ENCODE data around the gene AMIGO2. TPM values are rescaled to one million over a fixed set of nuclear protein-coding genes. Genes with fewer than 3 reads are reported as not detected.

AMIGO2 gene
- total RNA-seq, 1 experiment from 2014 or later, result 6.5 TPM

DNA sequence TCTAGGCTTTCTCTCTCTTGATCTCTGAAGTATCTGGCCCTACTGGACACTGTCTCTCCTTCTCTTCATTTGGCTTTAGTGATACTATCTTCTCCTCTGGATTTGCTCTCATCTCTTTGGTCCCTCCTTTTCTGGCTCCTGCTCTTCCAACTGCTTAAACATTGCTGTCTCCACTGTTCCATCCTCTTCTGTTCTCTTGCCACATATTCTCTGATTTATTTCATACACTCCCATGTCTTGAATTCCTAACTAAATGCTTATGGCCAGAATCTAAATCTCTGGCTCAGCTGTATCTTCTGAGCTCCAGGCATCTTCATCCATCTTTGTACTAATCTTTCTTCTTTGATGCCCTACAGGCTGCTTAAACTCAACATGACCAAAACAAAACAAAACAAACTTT is 25.8 kb downstream of the AMIGO2 start:
- no peaks in the 10 kb centered on the region for H3K4me1 Mint-ChIP-seq
- no peak overlapping the region for H3K27ac Mint-ChIP-seq
- peaks cover 19% of the 10 kb centered on the region for H3K27me3 Mint-ChIP-seq (ENCODE audit: low read depth)
- no peak for ATAC-seq
- no peak overlapping the region for H3K4me3 Mint-ChIP-seq
- ChIA-PET CTCF (interaction anchor here (1.4 kb wide), 1 partner anchor 18 kb away, joined by 3 read pairs; no protein-coding TSS in a partner anchor), POLR2A (no interaction called here)
- H3K36me3 Mint-ChIP-seq, result peaks cover 42% of the 10 kb centered on the region
- DNase-seq (ENCODE audit: low spot score), result no peak
- peaks cover 25% of the 10 kb centered on the region for H3K9me3 Mint-ChIP-seq
- TF ChIP-seq, protein P1, sequence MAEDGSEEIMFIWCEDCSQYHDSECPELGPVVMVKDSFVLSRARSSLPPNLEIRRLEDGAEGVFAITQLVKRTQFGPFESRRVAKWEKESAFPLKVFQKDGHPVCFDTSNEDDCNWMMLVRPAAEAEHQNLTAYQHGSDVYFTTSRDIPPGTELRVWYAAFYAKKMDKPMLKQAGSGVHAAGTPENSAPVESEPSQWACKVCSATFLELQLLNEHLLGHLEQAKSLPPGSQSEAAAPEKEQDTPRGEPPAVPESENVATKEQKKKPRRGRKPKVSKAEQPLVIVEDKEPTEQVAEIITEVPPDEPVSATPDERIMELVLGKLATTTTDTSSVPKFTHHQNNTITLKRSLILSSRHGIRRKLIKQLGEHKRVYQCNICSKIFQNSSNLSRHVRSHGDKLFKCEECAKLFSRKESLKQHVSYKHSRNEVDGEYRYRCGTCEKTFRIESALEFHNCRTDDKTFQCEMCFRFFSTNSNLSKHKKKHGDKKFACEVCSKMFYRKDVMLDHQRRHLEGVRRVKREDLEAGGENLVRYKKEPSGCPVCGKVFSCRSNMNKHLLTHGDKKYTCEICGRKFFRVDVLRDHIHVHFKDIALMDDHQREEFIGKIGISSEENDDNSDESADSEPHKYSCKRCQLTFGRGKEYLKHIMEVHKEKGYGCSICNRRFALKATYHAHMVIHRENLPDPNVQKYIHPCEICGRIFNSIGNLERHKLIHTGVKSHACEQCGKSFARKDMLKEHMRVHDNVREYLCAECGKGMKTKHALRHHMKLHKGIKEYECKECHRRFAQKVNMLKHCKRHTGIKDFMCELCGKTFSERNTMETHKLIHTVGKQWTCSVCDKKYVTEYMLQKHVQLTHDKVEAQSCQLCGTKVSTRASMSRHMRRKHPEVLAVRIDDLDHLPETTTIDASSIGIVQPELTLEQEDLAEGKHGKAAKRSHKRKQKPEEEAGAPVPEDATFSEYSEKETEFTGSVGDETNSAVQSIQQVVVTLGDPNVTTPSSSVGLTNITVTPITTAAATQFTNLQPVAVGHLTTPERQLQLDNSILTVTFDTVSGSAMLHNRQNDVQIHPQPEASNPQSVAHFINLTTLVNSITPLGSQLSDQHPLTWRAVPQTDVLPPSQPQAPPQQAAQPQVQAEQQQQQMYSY (CRISPR knock-in tag; IDR thresholded peaks at IDR 0.05), result no peak
- TF ChIP-seq NR1H2 (CRISPR knock-in tag; IDR thresholded peaks at IDR 0.05) (no peak), FOXJ3 (CRISPR knock-in tag; IDR thresholded peaks at IDR 0.05; ENCODE audit: borderline replicate concordance) (no peak), TCF7 (CRISPR knock-in tag; IDR thresholded peaks at IDR 0.05; ENCODE audit: low read depth) (no peak), RELA (CRISPR knock-in tag; IDR thresholded peaks at IDR 0.05; ENCODE audit: borderline replicate concordance) (no peak), TP53 (CRISPR knock-in tag; IDR thresholded peaks at IDR 0.05) (no peak), ZNF396 (CRISPR knock-in tag; IDR thresholded peaks at IDR 0.05; ENCODE audit: borderline replicate concordance) (no peak), CBFB (CRISPR knock-in tag; IDR thresholded peaks at IDR 0.05; ENCODE audit: low read depth) (no peak), ZBTB21 (CRISPR knock-in tag; IDR thresholded peaks at IDR 0.05; ENCODE audit: borderline replicate concordance) (no peak), NR3C1 (CRISPR knock-in tag; conservative IDR thresholded peaks at IDR 0.05; ENCODE audit: low read depth) (no peak), IRF2 (CRISPR knock-in tag; IDR thresholded peaks at IDR 0.05; ENCODE audit: borderline replicate concordance, low read depth) (no peak)
- TF ChIP-seq, protein P2, sequence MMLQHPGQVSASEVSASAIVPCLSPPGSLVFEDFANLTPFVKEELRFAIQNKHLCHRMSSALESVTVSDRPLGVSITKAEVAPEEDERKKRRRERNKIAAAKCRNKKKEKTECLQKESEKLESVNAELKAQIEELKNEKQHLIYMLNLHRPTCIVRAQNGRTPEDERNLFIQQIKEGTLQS (CRISPR knock-in tag; conservative IDR thresholded peaks at IDR 0.05), result no peak
- TF ChIP-seq, protein P3, sequence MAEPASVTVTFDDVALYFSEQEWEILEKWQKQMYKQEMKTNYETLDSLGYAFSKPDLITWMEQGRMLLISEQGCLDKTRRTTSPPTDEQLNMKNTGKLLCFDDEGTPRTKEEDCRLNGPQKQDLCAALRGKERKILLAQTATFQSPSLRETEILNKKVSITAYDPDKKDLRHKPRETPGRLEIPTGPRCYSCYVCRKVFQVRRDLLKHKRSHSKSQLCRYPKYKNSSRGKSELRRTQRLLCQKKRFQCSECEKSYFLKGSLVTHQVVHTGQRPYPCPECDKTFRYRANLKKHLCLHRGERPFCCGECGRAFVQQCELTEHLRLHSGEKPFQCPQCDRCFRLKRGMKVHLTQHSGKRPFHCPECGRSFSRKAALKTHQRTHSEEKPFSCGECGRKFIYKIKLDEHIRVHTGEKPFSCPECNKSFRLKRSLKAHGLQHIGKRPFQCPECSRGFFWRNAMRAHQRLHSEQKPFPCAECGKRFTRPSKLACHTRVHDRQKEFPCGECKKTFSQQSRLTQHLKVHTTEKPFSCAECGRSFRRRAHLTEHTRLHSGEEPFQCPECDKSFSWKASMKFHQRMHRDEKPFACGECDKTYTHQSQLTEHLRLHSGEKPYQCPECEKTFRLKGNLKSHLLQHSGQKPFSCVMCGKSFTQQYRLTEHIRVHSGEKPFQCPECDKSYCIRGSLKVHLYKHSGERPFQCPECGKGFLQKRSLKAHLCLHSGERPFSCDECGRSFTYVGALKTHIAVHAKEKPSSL (CRISPR knock-in tag; conservative IDR thresholded peaks at IDR 0.05), result no peak
- TF ChIP-seq, protein P4, sequence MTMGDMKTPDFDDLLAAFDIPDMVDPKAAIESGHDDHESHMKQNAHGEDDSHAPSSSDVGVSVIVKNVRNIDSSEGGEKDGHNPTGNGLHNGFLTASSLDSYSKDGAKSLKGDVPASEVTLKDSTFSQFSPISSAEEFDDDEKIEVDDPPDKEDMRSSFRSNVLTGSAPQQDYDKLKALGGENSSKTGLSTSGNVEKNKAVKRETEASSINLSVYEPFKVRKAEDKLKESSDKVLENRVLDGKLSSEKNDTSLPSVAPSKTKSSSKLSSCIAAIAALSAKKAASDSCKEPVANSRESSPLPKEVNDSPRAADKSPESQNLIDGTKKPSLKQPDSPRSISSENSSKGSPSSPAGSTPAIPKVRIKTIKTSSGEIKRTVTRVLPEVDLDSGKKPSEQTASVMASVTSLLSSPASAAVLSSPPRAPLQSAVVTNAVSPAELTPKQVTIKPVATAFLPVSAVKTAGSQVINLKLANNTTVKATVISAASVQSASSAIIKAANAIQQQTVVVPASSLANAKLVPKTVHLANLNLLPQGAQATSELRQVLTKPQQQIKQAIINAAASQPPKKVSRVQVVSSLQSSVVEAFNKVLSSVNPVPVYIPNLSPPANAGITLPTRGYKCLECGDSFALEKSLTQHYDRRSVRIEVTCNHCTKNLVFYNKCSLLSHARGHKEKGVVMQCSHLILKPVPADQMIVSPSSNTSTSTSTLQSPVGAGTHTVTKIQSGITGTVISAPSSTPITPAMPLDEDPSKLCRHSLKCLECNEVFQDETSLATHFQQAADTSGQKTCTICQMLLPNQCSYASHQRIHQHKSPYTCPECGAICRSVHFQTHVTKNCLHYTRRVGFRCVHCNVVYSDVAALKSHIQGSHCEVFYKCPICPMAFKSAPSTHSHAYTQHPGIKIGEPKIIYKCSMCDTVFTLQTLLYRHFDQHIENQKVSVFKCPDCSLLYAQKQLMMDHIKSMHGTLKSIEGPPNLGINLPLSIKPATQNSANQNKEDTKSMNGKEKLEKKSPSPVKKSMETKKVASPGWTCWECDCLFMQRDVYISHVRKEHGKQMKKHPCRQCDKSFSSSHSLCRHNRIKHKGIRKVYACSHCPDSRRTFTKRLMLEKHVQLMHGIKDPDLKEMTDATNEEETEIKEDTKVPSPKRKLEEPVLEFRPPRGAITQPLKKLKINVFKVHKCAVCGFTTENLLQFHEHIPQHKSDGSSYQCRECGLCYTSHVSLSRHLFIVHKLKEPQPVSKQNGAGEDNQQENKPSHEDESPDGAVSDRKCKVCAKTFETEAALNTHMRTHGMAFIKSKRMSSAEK (CRISPR knock-in tag; IDR thresholded peaks at IDR 0.05; ENCODE audit: borderline replicate concordance), result no peak
- TF ChIP-seq, protein P5, sequence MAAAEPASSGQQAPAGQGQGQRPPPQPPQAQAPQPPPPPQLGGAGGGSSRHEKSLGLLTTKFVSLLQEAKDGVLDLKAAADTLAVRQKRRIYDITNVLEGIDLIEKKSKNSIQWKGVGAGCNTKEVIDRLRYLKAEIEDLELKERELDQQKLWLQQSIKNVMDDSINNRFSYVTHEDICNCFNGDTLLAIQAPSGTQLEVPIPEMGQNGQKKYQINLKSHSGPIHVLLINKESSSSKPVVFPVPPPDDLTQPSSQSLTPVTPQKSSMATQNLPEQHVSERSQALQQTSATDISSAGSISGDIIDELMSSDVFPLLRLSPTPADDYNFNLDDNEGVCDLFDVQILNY (CRISPR knock-in tag; IDR thresholded peaks at IDR 0.05), result no peak
- TF ChIP-seq, protein P6, sequence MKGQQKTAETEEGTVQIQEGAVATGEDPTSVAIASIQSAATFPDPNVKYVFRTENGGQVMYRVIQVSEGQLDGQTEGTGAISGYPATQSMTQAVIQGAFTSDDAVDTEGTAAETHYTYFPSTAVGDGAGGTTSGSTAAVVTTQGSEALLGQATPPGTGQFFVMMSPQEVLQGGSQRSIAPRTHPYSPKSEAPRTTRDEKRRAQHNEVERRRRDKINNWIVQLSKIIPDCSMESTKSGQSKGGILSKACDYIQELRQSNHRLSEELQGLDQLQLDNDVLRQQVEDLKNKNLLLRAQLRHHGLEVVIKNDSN (CRISPR knock-in tag; IDR thresholded peaks at IDR 0.05), result no peak
- TF ChIP-seq, protein P7, sequence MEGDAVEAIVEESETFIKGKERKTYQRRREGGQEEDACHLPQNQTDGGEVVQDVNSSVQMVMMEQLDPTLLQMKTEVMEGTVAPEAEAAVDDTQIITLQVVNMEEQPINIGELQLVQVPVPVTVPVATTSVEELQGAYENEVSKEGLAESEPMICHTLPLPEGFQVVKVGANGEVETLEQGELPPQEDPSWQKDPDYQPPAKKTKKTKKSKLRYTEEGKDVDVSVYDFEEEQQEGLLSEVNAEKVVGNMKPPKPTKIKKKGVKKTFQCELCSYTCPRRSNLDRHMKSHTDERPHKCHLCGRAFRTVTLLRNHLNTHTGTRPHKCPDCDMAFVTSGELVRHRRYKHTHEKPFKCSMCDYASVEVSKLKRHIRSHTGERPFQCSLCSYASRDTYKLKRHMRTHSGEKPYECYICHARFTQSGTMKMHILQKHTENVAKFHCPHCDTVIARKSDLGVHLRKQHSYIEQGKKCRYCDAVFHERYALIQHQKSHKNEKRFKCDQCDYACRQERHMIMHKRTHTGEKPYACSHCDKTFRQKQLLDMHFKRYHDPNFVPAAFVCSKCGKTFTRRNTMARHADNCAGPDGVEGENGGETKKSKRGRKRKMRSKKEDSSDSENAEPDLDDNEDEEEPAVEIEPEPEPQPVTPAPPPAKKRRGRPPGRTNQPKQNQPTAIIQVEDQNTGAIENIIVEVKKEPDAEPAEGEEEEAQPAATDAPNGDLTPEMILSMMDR (IDR thresholded peaks at IDR 0.05), result no peak
